ENCODE results near the gene MFAP5. TPM values are rescaled to one million over a fixed set of nuclear protein-coding genes. Genes with fewer than 3 reads are reported as not detected.
"Not testable (repeated sequence)": the region's sequence is repeated elsewhere in the genome, so short reads cannot be mapped to it uniquely, and the experiment has no call there.

The MFAP5 gene
- total RNA-seq, 1 experiment from 2014 or later: not detected

- RAD21 ChIA-PET (ENCODE audit: low non-redundant PET in 1 of 2, low total read pairs in 2 of 2, uncharacterized antibody in 2 of 2, unreplicated experiment in 2 of 2): interaction anchor here in 1 of 2 experiments (0.6 kb wide), 1 partner anchor 715 kb away, joined by 3 read pairs; no protein-coding TSS in a partner anchor
- ATAC-seq: no peak
- H3K27me3 ChIP-seq (ENCODE audit: insufficient read depth, low read length): no peaks in the 10 kb centered on the region
- H3K9ac ChIP-seq (ENCODE audit: low read length): no peak overlapping the region
- no peaks in the 10 kb centered on the region for H3K4me1 ChIP-seq (ENCODE audit: control insufficient read depth in 1 of 2, insufficient read depth in 2 of 2, low read length in 2 of 2)
- no peaks in the 10 kb centered on the region for H4K20me1 ChIP-seq (ENCODE audit: insufficient read depth)
- TF ChIP-seq, protein P1, sequence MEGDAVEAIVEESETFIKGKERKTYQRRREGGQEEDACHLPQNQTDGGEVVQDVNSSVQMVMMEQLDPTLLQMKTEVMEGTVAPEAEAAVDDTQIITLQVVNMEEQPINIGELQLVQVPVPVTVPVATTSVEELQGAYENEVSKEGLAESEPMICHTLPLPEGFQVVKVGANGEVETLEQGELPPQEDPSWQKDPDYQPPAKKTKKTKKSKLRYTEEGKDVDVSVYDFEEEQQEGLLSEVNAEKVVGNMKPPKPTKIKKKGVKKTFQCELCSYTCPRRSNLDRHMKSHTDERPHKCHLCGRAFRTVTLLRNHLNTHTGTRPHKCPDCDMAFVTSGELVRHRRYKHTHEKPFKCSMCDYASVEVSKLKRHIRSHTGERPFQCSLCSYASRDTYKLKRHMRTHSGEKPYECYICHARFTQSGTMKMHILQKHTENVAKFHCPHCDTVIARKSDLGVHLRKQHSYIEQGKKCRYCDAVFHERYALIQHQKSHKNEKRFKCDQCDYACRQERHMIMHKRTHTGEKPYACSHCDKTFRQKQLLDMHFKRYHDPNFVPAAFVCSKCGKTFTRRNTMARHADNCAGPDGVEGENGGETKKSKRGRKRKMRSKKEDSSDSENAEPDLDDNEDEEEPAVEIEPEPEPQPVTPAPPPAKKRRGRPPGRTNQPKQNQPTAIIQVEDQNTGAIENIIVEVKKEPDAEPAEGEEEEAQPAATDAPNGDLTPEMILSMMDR (IDR thresholded peaks at IDR 0.05 in 2 of 3, conservative IDR thresholded peaks at IDR 0.05 in 1 of 3; ENCODE audit: borderline replicate concordance in 1 of 3, insufficient read depth in 1 of 3, low read depth in 2 of 3, low read length in 2 of 3): no peak
- no peak for TF ChIP-seq SP1 (IDR thresholded peaks at IDR 0.05; ENCODE audit: low read depth)
- no peak for TF ChIP-seq EZH2 (IDR thresholded peaks at IDR 0.05)
- no peak for TF ChIP-seq CEBPB (IDR thresholded peaks at IDR 0.05; ENCODE audit: low read depth)
- TF ChIP-seq CBX3 (IDR thresholded peaks at IDR 0.05; ENCODE audit: low read depth): no peak
- no peak for TF ChIP-seq ZNF274 (IDR thresholded peaks at IDR 0.05; ENCODE audit: low read depth, low read length)
- no peak for TF ChIP-seq EZH2phosphoT487 (IDR thresholded peaks at IDR 0.05; ENCODE audit: borderline replicate concordance)
- TF ChIP-seq POLR2A (IDR thresholded peaks at IDR 0.05; ENCODE audit: borderline replicate concordance, extremely low read depth, insufficient read depth, insufficient read length): no peak
- no peak for TF ChIP-seq EGR1 (IDR thresholded peaks at IDR 0.05; ENCODE audit: low read depth)
- no peak for TF ChIP-seq SRF (IDR thresholded peaks at IDR 0.05; ENCODE audit: low read depth)
- H2AFZ ChIP-seq (ENCODE audit: low read depth, low read length, poor library complexity, severe bottlenecking): no peak overlapping the region
- POLR2A ChIA-PET: no interaction called here
- H3K4me3 ChIP-seq (replicated peaks in 1 of 2; ENCODE audit: low read depth in 1 of 2, low read length in 2 of 2): no peak overlapping the region
- DNase-seq (ENCODE audit: low read depth, low spot score): no peak
- no peaks in the 10 kb centered on the region for H3K9me2 ChIP-seq (ENCODE audit: insufficient read depth)
- H3K79me2 ChIP-seq (ENCODE audit: insufficient read depth, low read length): no peaks in the 10 kb centered on the region
- CTCF ChIA-PET: interaction anchor here (3.8 kb wide), 1 partner anchor 71 kb away, joined by 11 read pairs; no protein-coding TSS in a partner anchor
- H3K4me2 ChIP-seq (ENCODE audit: low read length): no peak overlapping the region
- intact Hi-C loops (cut with micrococcal nuclease): no loop called here
- H3K27ac ChIP-seq (ENCODE audit: low read depth, low read length): no peak overlapping the region
- no TSS peak for BruUV-seq (replicated peaks)
- H3K36me3 ChIP-seq (ENCODE audit: control insufficient read depth in 1 of 2, insufficient read depth in 2 of 2, low read length in 2 of 2): no peaks in the 10 kb centered on the region
- no peaks in the 10 kb centered on the region for H3K9me3 ChIP-seq (ENCODE audit: control insufficient read depth in 1 of 2, insufficient read depth in 1 of 2, low read depth in 1 of 2, low read length in 2 of 2)
Measured at GRCh38 chr12:8615206-8615605, 47.4 kb downstream of the MFAP5 start.

GRCh38 chr12:8613881-8614280, 48.7 kb downstream of the MFAP5 start:
- H3K4me1 ChIP-seq (ENCODE audit: control insufficient read depth in 1 of 2, insufficient read depth in 2 of 2, low read length in 2 of 2); H3K9me3 ChIP-seq (ENCODE audit: control insufficient read depth in 1 of 2, insufficient read depth in 1 of 2, low read depth in 1 of 2, low read length in 2 of 2); H4K20me1 ChIP-seq (ENCODE audit: insufficient read depth); intact Hi-C loops (cut with micrococcal nuclease); H3K4me3 ChIP-seq (replicated peaks in 1 of 2; ENCODE audit: low read depth in 1 of 2, low read length in 2 of 2); H3K79me2 ChIP-seq (ENCODE audit: insufficient read depth, low read length); RAD21 ChIA-PET (ENCODE audit: low non-redundant PET in 1 of 2, low total read pairs in 2 of 2, uncharacterized antibody in 2 of 2, unreplicated experiment in 2 of 2); H3K27me3 ChIP-seq (ENCODE audit: insufficient read depth, low read length); POLR2A ChIA-PET; ATAC-seq; H2AFZ ChIP-seq (ENCODE audit: low read depth, low read length, poor library complexity, severe bottlenecking); H3K9me2 ChIP-seq (ENCODE audit: insufficient read depth); H3K9ac ChIP-seq (ENCODE audit: low read length); H3K36me3 ChIP-seq (ENCODE audit: control insufficient read depth in 1 of 2, insufficient read depth in 2 of 2, low read length in 2 of 2); BruUV-seq (replicated peaks); H3K4me2 ChIP-seq (ENCODE audit: low read length); H3K27ac ChIP-seq (ENCODE audit: low read depth, low read length); DNase-seq (ENCODE audit: low read depth, low spot score): not testable (repeated sequence)
- CTCF ChIA-PET: interaction anchor here (3.8 kb wide), 1 partner anchor 70 kb away, joined by 11 read pairs; no protein-coding TSS in a partner anchor
